HepG2 (cell line): ENCODE results near the gene NUP88. TPM values are rescaled to one million over a fixed set of nuclear protein-coding genes. Genes with fewer than 3 reads are reported as not detected.
A peak's percentile ranks its signal among the peaks of the same experiment; 100 is the strongest.

Source experiments
- ARNT2 ChIP-seq: sonication (generic); formaldehyde crosslinking; IDR thresholded peaks from 2 replicates; pipeline ENCODE4 v1.8.0; 2022; ENCODE audit warnings: mild to moderate bottlenecking, low read depth, missing genetic modification reagents, moderate library complexity
- HNRNPL ChIP-seq: fragments of 200-400 bp; formaldehyde crosslinking; IDR thresholded peaks from 2 replicates; pipeline ENCODE4 v1.6.1; 2017; ENCODE audit warnings: mild to moderate bottlenecking, low read depth, low read length
- HOXA5 ChIP-seq: sonication (generic); formaldehyde crosslinking; IDR thresholded peaks from 2 replicates; pipeline ENCODE4 v1.4.0; 2020; ENCODE audit warnings: missing genetic modification reagents
- MZF1 ChIP-seq: sonication (generic); formaldehyde crosslinking; IDR thresholded peaks from 2 replicates; pipeline ENCODE4 v1.8.1; 2023; ENCODE audit warnings: mild to moderate bottlenecking, missing genetic modification reagents, borderline replicate concordance
- NBN ChIP-seq: fragments of 450-650 bp; conservative IDR thresholded peaks from 2 replicates; pipeline ENCODE4 v1.6.1; 2017
- NFAT5 ChIP-seq: sonication (generic); formaldehyde crosslinking; IDR thresholded peaks from 2 replicates; pipeline ENCODE4 v1.4.0; 2020; ENCODE audit warnings: missing genetic modification reagents
- NKX3-1 ChIP-seq: sonication (generic); formaldehyde crosslinking; IDR thresholded peaks from 2 replicates; pipeline ENCODE4 v1.5.0; 2020; ENCODE audit warnings: missing genetic modification reagents
- NPAS2 ChIP-seq: sonication (generic); formaldehyde crosslinking; IDR thresholded peaks from 2 replicates; pipeline ENCODE4 v1.8.0; 2022; ENCODE audit warnings: mild to moderate bottlenecking, missing genetic modification reagents, borderline replicate concordance
- PLRG1 ChIP-seq: fragments of 450-650 bp; conservative IDR thresholded peaks from 2 replicates; pipeline ENCODE4 v1.6.1; 2016
- SNAI1 ChIP-seq: sonication (generic); formaldehyde crosslinking; IDR thresholded peaks from 2 replicates; pipeline ENCODE4 v1.5.0; 2020; ENCODE audit warnings: mild to moderate bottlenecking, missing genetic modification reagents, borderline replicate concordance
- SP1 ChIP-seq, 2 experiments: fragments of 450-650 bp in 1 of 2; sonication (generic) in 1 of 2; formaldehyde crosslinking in 1 of 2; IDR thresholded peaks; 2 replicates each; pipeline versions ENCODE4 v1.4.0 to v1.6.1; 2016 to 2020; ENCODE audit warnings: missing genetic modification reagents in 1 of 2
- SP2 ChIP-seq: sonication (generic); formaldehyde crosslinking; IDR thresholded peaks from 2 replicates; pipeline ENCODE4 v1.5.1; 2020; ENCODE audit warnings: mild to moderate bottlenecking, missing genetic modification reagents
- YY1 ChIP-seq: IDR thresholded peaks from 2 replicates; pipeline ENCODE4 v1.6.1; 2011; ENCODE audit warnings: low read length, low read depth, moderate library complexity, mild to moderate bottlenecking; ENCODE audit not compliant: insufficient read depth, insufficient replicate concordance
- ZNF282 ChIP-seq: fragments of 450-650 bp; IDR thresholded peaks from 2 replicates; pipeline ENCODE4 v1.6.1; 2018; ENCODE audit not compliant: partially characterized antibody
- ZNF646 ChIP-seq: sonication (generic); formaldehyde crosslinking; IDR thresholded peaks from 2 replicates; pipeline ENCODE4 v1.9.0; 2021; ENCODE audit warnings: mild to moderate bottlenecking, missing genetic modification reagents
- ZNF75D ChIP-seq: sonication (generic); formaldehyde crosslinking; IDR thresholded peaks from 2 replicates; pipeline ENCODE4 v1.8.1; 2023; ENCODE audit warnings: missing genetic modification reagents, mild to moderate bottlenecking, borderline replicate concordance
- ZNF761 ChIP-seq: sonication (generic); formaldehyde crosslinking; conservative IDR thresholded peaks from 2 replicates; pipeline ENCODE4 v1.4.0; 2020; ENCODE audit warnings: mild to moderate bottlenecking, missing genetic modification reagents
- polyA plus RNA-seq, 8 experiments: library from polyadenylated mRNA; depleted of rRNA in 3 of 8; stranded (reverse) in 7 of 8; unstranded in 1 of 8; fragments of >200 nt; fragmentation: Illumina TruSeq in 4 of 8; extraction: Trizol in 4 of 8; gene quantifications; 2 replicates each; pipeline versions ENCODE4 v1.2.1 to v1.2.3, GENCODE V29; 2011 to 2016; ENCODE audit warnings: low read depth in 4 of 8, missing spikeins in 1 of 8, mixed read lengths in 1 of 8; ENCODE audit not compliant: insufficient read depth in 1 of 8
- total RNA-seq, 5 experiments: library from RNA; depleted of rRNA; stranded (reverse); fragments of >200 nt; fragmentation: Illumina TruSeq; extraction: Trizol; gene quantifications; 2 replicates each; pipeline ENCODE4 v1.2.3, GENCODE V29; 2016; ENCODE audit warnings: low read depth in 1 of 5
- TF ChIP-seq, protein P1 (sequence below): sonication (generic); formaldehyde crosslinking; IDR thresholded peaks from 2 replicates; pipeline ENCODE4 v1.5.0; 2020; ENCODE audit warnings: mild to moderate bottlenecking, low read depth, missing genetic modification reagents, borderline replicate concordance

NUP88 gene
- total and polyA plus RNA-seq, 2 of the 13 experiments (the other 11 are each of a cell fraction or from before 2014, with no cell fraction given) = 48.2 to 130 TPM

- TF ChIP-seq, protein P1, sequence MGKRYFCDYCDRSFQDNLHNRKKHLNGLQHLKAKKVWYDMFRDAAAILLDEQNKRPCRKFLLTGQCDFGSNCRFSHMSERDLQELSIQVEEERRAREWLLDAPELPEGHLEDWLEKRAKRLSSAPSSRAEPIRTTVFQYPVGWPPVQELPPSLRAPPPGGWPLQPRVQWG (CRISPR knock-in tag) = no peak
- TF ChIP-seq SP1 (IDR thresholded peaks at IDR 0.05) = no peak
- no peak; the same call in 1 of the 2 replicates for TF ChIP-seq SP1 (CRISPR knock-in tag; IDR thresholded peaks at IDR 0.05)
- TF ChIP-seq YY1 = peak; percentile 70
- no peak for TF ChIP-seq PLRG1
- TF ChIP-seq HOXA5 (CRISPR knock-in tag) = peak; percentile 89; the same call in 1 of the 2 replicates
- TF ChIP-seq NBN = no peak
- no peak for TF ChIP-seq MZF1 (CRISPR knock-in tag)
- peak; percentile 80 for TF ChIP-seq SP2 (CRISPR knock-in tag)
- peak; percentile 94 for TF ChIP-seq NFAT5 (CRISPR knock-in tag)
- TF ChIP-seq HNRNPL = no peak
- TF ChIP-seq ZNF761 = peak; percentile 93
- TF ChIP-seq ARNT2 (CRISPR knock-in tag) = peak; percentile 88
- TF ChIP-seq NKX3-1 (CRISPR knock-in tag) = peak; percentile 90
- TF ChIP-seq ZNF75D (CRISPR knock-in tag) = no peak
- TF ChIP-seq ZNF646 (CRISPR knock-in tag) = no peak
- TF ChIP-seq NPAS2 = no peak
- TF ChIP-seq ZNF282 = no peak
- peak; percentile 78; the same call in 1 of the 2 replicates for TF ChIP-seq SNAI1
Observed at GRCh38 chr17:5438716-5439445, 19.4 kb upstream of the NUP88 start, which contains the start of gene C1QBP (continued).
